GM18505 (cell line): Measurements from ENCODE around the gene RGS21.

Experiments used
- ATAC-seq: cut with Tn5 transposase; IDR thresholded peaks from one replicate; pipeline ENCODE4 v1.9.1; 2021; ENCODE audit not compliant: unreplicated experiment
- POLR2A ChIP-seq: IDR thresholded peaks from 4 replicates; pipeline ENCODE4 v1.6.1; 2011; ENCODE audit warnings: borderline replicate concordance; ENCODE audit not compliant: insufficient read depth, insufficient read length; ENCODE audit errors: extremely low read depth

The RGS21 gene

DNA sequence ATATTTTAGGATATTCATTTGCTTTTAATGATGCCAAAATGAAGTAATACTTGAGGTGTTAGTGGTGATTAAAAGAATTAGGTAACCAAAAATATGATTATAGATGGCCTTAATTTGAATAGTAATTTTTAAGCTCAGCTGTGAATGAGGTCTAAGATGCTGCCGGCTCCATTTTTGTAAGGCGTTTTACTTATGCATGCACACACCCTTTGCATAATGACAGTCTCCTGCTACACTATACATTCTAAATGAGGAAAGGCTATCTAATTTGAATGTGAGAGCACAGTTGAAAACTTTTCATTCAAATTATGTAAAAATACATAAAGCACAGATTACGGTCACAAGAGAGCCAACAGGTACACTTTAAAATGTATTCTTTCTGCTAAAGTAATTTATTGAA lies 41.6 kb downstream of the RGS21 start:
- no peak for TF ChIP-seq POLR2A
- ATAC-seq: no peak

DNA sequence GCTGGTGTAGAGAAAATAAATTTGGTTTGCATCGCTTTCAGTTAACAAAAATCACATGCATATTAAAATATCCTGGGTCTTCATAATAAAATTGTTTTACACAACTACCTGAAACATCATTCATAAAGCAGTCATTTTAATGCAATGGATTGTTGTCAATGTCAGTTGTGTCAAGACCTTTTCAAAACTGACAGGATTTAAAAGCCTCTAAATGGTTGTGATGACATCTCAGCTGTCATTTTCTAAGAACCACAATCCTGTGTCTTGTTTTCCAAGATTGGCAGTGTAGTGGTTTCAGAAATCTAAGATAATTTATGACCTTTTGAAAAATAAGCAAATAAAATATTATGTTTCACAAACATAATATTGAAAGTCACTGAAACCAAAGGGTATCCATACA lies 42.0 kb downstream of the RGS21 start:
- ATAC-seq: no peak

DNA sequence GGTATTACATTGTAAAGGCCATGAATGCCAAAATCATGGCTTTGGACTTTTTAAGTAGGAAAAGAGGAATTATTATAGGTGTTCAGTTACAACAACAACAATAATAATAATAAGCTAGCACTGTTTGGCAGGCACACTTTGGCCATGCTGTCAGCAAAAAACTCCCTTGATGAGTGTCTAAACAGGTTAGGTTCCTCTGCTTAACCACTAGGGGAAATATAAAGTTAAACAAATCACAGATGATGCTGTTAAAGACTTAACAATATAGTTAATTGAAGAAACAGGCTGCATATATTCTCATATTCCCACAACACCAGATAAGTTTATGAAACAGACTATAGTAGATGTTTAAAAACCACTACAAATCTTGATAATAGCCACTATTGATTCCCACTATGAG lies 46.4 kb downstream of the RGS21 start:
- ATAC-seq: no peak
- no peak for TF ChIP-seq POLR2A

More for the DNA sequence above, 42.0 kb downstream of the RGS21 start:
- TF ChIP-seq POLR2A: no peak

DNA sequence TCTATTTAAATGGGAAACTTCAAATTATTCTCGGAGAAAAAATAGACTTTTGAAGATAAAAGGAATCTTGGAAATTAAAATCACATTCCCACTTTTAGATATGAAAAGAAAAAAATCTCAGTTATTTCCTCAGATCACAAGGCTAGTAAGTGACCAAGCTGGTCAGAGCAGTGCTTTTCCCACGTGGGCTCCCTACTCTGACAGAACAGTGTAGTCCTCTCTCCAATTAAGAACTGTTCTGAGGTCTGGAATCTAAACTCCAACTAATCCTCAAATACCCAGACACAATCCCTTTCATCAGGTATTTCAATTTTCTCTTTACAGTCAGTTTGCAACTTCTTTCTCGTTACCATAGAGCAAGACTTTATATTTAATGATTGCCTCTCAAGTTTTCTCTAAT lies 50.6 kb downstream of the RGS21 start:
- TF ChIP-seq POLR2A: no peak
- ATAC-seq: no peak

DNA sequence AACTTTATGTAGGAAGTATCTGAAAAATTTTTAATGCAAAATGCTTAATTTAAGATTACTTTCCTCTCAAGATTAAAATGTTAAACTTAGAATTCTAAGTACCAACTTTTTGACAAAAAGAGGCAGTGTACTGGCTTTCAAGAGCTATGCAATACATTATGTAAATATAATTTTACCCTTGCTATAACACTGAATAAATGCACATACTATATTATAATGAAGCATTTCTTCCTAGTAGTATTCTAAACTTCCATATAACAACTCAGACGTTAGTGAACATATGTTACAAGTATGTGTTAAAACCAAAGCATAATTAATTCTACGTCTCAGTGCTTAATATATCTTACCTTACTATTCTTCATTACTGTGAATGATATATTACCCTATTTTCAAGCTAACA lies 58.5 kb downstream of the RGS21 start:
- no peak for TF ChIP-seq POLR2A
- ATAC-seq: no peak

GRCh38 chr1:192376374-192376773 lies 59.6 kb downstream of the RGS21 start:
- no peak for ATAC-seq
- TF ChIP-seq POLR2A: no peak

DNA sequence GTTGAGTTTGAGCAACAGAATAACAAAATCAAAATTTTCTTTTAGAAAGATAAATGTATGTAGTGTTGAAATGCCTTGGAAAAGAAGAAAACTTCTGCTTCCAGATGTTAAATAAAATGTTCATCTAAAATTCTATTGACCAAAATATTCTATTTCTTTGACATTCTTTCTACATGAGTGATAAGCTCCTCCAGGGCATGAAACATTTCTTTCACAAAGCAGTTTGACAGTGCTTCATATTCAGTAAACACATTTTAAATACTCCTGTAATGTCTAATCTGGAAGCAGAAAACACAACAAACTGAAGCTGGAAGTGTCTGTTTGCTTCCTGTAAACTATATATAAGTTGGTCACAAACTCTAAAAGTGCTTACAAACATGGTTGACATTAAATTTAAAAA lies 61.5 kb downstream of the RGS21 start:
- TF ChIP-seq POLR2A: no peak
- no peak for ATAC-seq

DNA sequence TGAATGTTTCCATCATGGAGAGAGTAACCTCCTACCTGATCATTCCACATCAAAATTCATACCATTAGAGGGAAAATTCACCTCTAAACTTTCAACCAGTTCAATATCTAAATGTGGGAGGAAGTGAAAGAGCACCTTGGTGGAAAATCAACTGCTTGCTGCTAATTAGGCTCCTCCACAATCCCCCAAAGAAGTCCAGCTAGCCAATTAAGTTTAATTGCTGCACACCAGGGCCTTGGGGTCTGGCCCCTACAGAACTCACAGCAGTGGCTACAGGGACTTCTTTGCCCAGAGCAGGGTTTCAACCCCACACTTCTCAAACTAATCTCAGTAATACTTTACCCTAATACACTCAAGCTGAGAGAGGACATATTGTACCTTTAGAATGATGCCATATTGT lies 62.1 kb downstream of the RGS21 start:
- no peak for ATAC-seq
- no peak for TF ChIP-seq POLR2A

GRCh38 chr1:192379554-192379953 lies 62.8 kb downstream of the RGS21 start:
- TF ChIP-seq POLR2A: no peak
- ATAC-seq: no peak

DNA sequence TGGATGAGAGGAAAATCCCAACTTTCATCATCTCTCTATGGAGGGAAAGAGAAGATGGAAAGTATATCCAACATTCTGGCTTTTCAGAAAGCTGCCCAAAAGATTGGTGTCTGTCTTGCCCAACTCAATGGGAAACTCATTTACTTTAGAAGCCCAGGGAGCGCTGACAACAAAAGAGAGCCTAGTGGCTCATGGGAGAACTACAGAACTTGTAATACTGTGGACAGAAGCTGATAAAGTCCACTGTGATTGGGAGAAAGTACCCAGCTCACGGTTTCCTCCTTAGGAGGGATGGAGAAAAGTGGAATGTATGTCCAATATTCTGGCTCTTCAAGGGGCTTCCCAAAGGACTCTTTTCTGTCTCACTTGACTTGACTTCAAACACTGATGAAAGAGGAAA lies 66.0 kb downstream of the RGS21 start:
- no peak for ATAC-seq
- TF ChIP-seq POLR2A: no peak

- no peak for ATAC-seq
- no peak for TF ChIP-seq POLR2A
Observed at GRCh38 chr1:192386051-192386650, 69.4 kb downstream of the RGS21 start.

DNA sequence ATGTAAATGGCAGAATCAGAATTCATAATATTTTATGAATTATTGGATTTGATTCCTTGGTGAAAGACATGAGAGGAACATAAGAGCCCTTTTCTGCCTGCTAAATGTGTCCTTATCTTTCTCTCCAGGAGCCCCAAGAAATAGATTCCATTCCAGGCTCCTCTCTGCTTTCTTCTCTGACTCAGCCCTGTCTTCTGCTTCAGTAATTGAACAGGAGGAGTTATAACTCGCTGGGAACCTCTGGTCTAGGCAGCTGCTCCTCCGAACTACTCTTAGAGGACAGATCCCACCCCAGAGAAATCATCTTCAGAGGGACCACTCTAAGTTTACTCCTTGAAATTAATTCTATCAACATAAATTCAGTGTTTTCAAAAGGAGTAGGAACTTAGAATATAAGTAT lies 78.4 kb downstream of the RGS21 start:
- ATAC-seq: no peak

DNA sequence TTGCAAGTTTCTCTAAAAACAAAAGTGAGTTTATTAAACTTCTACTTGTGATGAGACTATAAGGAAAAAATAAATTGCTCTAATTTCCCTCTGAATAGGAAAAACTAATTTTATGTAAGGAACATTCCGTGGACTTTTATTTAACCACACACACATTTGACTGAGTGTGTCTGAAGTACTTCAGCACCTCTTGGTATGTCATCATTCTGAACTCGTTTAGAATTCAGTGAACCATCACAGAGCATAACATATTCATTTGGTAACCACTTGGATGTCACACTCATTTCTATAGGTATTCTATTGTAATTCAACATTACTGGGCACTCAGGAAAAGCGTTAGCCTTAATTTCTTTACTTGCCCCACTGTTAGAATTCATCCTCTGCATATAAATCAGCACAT lies 79.1 kb downstream of the RGS21 start:
- TF ChIP-seq POLR2A: no peak
- ATAC-seq: no peak

More for the DNA sequence above, 78.4 kb downstream of the RGS21 start:
- no peak for TF ChIP-seq POLR2A

DNA sequence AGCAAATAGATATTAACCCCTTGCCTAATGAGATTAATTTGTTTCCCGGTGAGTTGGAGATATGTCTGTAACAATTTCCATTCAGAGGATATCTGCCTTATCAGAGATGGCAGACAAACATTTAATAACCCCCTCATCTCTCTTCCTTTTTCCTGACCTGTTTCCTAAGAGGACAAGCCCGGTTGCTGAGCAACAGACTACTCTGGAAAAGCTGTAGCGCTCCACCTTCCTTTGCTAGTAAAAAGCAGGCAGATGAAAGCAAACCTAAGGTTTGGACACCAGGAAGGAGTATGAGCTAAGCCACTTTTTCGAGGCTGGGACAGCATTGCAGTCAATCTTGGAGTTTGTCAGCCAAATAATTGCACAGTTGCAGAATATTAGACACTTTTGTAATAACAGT lies 82.4 kb downstream of the RGS21 start:
- TF ChIP-seq POLR2A: no peak
- no peak for ATAC-seq

- no peak for ATAC-seq
- TF ChIP-seq POLR2A: no peak
Observed at GRCh38 chr1:192401825-192402224, 85.0 kb downstream of the RGS21 start.

- no peak for ATAC-seq
Observed at GRCh38 chr1:192402571-192402970, 85.8 kb downstream of the RGS21 start.

DNA sequence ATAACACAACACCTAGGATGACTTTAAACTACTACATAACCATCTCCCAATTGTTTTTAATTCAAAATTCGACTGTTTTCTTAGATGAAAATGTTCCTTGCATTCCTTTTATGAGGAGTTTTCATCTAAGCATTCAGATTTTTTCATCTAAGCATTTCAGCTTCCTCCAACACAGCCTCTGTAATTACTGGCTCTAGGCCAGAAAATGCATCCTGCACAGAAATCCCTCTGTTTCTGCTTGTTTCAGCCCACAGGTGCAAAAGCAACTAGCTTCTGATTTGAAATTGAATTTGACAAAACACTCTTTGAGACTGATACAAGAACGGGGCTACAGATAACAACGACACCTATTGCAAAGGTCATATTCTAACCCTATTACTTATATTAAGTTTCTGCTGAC lies 90.4 kb downstream of the RGS21 start:
- TF ChIP-seq POLR2A: no peak
- ATAC-seq: no peak

More at GRCh38 chr1:192402571-192402970, 85.8 kb downstream of the RGS21 start:
- TF ChIP-seq POLR2A: no peak
